Measurements from ENCODE around the gene ZBTB16. TPM values are rescaled to one million over a fixed set of nuclear protein-coding genes. Genes with fewer than 3 reads are reported as not detected.

ZBTB16 gene
- total RNA-seq = 100 to 1,000 TPM in 1 of 10 donors, 10 to 100 TPM in 9; 18.3 to 108 (median 72.9) TPM
- 10 to 100 TPM; 21.1 to 39.6 TPM for polyA plus RNA-seq
- long read RNA-seq, donor 1, full-length matches to known transcripts = 117 of 155 reads
- long read RNA-seq, donor 1, partial matches to known transcripts = 18 of 155 reads
- long read RNA-seq, donor 1, other reads (novel, unspliced or antisense) = 20 of 155 reads
- long read RNA-seq, donor 2, full-length matches to known transcripts = 142 of 225 reads
- long read RNA-seq, donor 2, partial matches to known transcripts = 23 of 225 reads
- long read RNA-seq, donor 2, other reads (novel, unspliced or antisense) = 60 of 225 reads
- long read RNA-seq, donor 3, full-length matches to known transcripts = 203 of 258 reads
- long read RNA-seq, donor 3, partial matches to known transcripts = 23 of 258 reads
- long read RNA-seq, donor 3, other reads (novel, unspliced or antisense) = 32 of 258 reads

GRCh38 chr11:114059278-114059983, at the start of gene ZBTB16:
Gene ZBTB16 (plus strand): TSS chr11:114059711. CDS start chr11:114063301, 3,590 bp downstream.
- peak in 7 of 9 donors; percentile 30 to 70 (median 40) for TF ChIP-seq CTCF (IDR thresholded peaks at IDR 0.05)
- intact Hi-C loops (cut with DNase I) = loop anchor here in 8 of 10 donors (1.0 to 5.0 kb wide), 11 partner anchors 23 to 201 kb away; no protein-coding TSS in a partner anchor
- peaks cover 14 to 60% (median 54%) of the 10 kb centered on the region in 9 donors for H3K4me1 ChIP-seq

GRCh38 chr11:114010931-114011330, 48.6 kb upstream of the ZBTB16 start:
- H3K27me3 ChIP-seq = peaks cover 0 to 9% (median 0%) of the 10 kb centered on the region in 7 donors
- ATAC-seq (no peak), DNase-seq (no peak)
- TF ChIP-seq CTCF (IDR thresholded peaks at IDR 0.05) = no peak
- no peaks in the 10 kb centered on the region for H3K9me3 ChIP-seq
- 58 to 59% methylated on average over 4 of the region's 4 CpGs for whole genome bisulfite sequencing, 2 donors
- no peak overlapping the region for H3K27ac ChIP-seq
- no peaks in the 10 kb centered on the region for H3K4me1 ChIP-seq
- intact Hi-C loops (cut with DNase I) = no loop called here
- H3K4me3 ChIP-seq = no peak overlapping the region
- no peaks in the 10 kb centered on the region for H3K36me3 ChIP-seq

More at GRCh38 chr11:114059278-114059983, at the start of gene ZBTB16:
- peaks cover 0 to 16% (median 14%) of the 10 kb centered on the region in 9 donors for H3K36me3 ChIP-seq
- H3K27me3 ChIP-seq = peaks cover 0 to 20% (median 0%) of the 10 kb centered on the region in 7 donors
- ATAC-seq = peak; percentile 71 to 89 (median 78)
- 1% methylated on average over 46 to 71 of the region's 71 CpGs for WGBS, 2 donors
- peak; percentile 88 to 90 for DNase-seq
- H3K9me3 ChIP-seq = no peaks in the 10 kb centered on the region
- peak within 1 kb of the TSS; percentile 77 to 98 (median 94) for H3K4me3 ChIP-seq
- H3K27ac ChIP-seq = peak within 1 kb of the TSS; percentile 92 to 100 (median 97)

- ATAC-seq = no peak
- H3K4me1 ChIP-seq = no peaks in the 10 kb centered on the region
- no peak overlapping the region for H3K4me3 ChIP-seq
- H3K27ac ChIP-seq = no peak overlapping the region
- intact Hi-C loops (cut with DNase I) = no loop called here
- no peak for DNase-seq
- H3K27me3 ChIP-seq = peaks cover 0 to 9% (median 0%) of the 10 kb centered on the region in 7 donors
- H3K36me3 ChIP-seq = no peaks in the 10 kb centered on the region
- no peak for TF ChIP-seq CTCF (IDR thresholded peaks at IDR 0.05)
- 61 to 69% methylated on average over 2 of the region's 2 CpGs for WGBS, 2 donors
- no peaks in the 10 kb centered on the region for H3K9me3 ChIP-seq
These were observed 48.1 kb upstream of the ZBTB16 start for GRCh38 chr11:114011443-114011842.

- intact Hi-C loops (cut with DNase I) = no loop called here
- peaks cover 0 to 6% (median 0%) of the 10 kb centered on the region in 9 donors for H3K4me1 ChIP-seq
- no peaks in the 10 kb centered on the region for H3K9me3 ChIP-seq
- WGBS, 2 donors = 58 to 67% methylated on average over 6 of the region's 6 CpGs
- peaks cover 0 to 9% (median 0%) of the 10 kb centered on the region in 7 donors for H3K27me3 ChIP-seq
- no peak overlapping the region for H3K27ac ChIP-seq
- H3K36me3 ChIP-seq = no peaks in the 10 kb centered on the region
- no peak overlapping the region for H3K4me3 ChIP-seq
- ATAC-seq = no peak
- DNase-seq = no peak
- TF ChIP-seq CTCF (IDR thresholded peaks at IDR 0.05) = no peak
These were observed 44.4 kb upstream of the ZBTB16 start for GRCh38 chr11:114015117-114015516.

Measured in heart right ventricle (tissue), 16 donors.